Measurements from ENCODE around the gene PI16.

- TF ChIP-seq CTCF (IDR thresholded peaks at IDR 0.05; ENCODE audit: low read depth, low read length) (no peak), MYC (IDR thresholded peaks at IDR 0.05; ENCODE audit: low read depth, low read length) (no peak), POLR2A (IDR thresholded peaks at IDR 0.05; ENCODE audit: extremely low read depth, insufficient read length) (no peak)
- TF ChIP-seq, protein P1, sequence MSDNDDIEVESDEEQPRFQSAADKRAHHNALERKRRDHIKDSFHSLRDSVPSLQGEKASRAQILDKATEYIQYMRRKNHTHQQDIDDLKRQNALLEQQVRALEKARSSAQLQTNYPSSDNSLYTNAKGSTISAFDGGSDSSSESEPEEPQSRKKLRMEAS (IDR thresholded peaks at IDR 0.05; ENCODE audit: low read depth, low read length) = no peak
Measured at GRCh38 chr6:36967301-36967700, 12.8 kb downstream of the PI16 start.

All from NB4 (cell line).